ENCODE results near the gene DLX6. TPM values are rescaled to one million over a fixed set of nuclear protein-coding genes. Genes with fewer than 3 reads are reported as not detected.

The DLX6 gene
- total and polyA plus RNA-seq, 2 of the 8 experiments (the other 6 are each of a cell fraction or from before 2014, with no cell fraction given) = not detected

DNA sequence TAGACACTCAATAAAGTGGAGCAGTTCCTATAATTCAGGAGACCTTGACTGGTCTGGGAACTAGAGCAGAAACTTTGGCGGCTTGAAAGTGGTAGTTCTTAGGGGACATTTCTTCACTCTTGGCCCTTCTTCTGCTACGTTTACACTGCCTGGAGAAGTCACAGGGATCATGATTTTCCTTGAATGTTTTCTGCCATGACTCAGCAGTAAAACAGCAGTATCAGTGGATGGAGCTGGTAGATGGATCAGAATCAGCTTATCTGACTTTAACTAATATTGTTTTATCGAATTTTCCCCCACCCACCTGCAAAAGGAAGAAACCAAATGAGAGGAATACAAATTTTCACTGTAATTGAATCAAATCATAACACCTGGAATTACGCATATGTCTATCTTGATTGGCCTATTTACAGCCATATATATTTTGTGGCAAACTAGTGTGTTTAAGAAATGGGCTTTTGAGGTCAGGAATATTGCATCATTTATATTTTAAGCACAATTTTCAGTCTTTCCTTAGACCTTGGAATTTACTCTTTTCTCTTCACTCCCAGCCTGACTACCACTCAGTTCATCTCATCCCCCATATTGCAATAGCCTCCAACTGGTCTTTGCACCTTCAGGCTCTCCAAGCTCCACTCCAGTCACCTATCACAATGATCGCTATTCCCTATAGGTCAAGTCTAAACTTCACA lies 34.2 kb downstream of the DLX6 start:
- Histone ChIP-seq H2BK12ac (ENCODE audit: low read depth, low read length) (no peak overlapping the region), H2BK20ac (ENCODE audit: low read length) (no peak overlapping the region), H3K4me2 (ENCODE audit: insufficient read depth in 1 of 2, low read depth in 2 of 2, low read length in 2 of 2) (no peak overlapping the region), H3K79me2 (ENCODE audit: control insufficient read depth in 1 of 2, insufficient read depth in 2 of 2, low read length in 2 of 2) (no peaks in the 10 kb centered on the region), H2BK120ac (replicated peaks; ENCODE audit: low read depth, low read length) (no peak overlapping the region), H3K18ac (ENCODE audit: extremely low read depth, low read length) (no peak overlapping the region), H3K79me1 (ENCODE audit: low read depth, low read length) (no peaks in the 10 kb centered on the region), H3K56ac (replicated peaks; ENCODE audit: insufficient read length, low read depth, low read length) (no peak overlapping the region), H3K36me3 (ENCODE audit: control insufficient read depth in 2 of 4, insufficient read depth in 4 of 4, low read length in 3 of 4) (no peaks in the 10 kb centered on the region), H3K27ac (ENCODE audit: low read depth, low read length) (no peak overlapping the region), H2AFZ (ENCODE audit: low read length) (no peak overlapping the region), H3K4me3 (ENCODE audit: extremely low read depth in 1 of 4, insufficient read depth in 2 of 4, low read depth in 3 of 4, low read length in 4 of 4) (no peak overlapping the region), H3K9ac (replicated peaks in 1 of 4; ENCODE audit: extremely low read depth in 1 of 4, low read depth in 3 of 4, low read length in 3 of 4) (no peak overlapping the region), H4K20me1 (replicated peaks in 1 of 2; ENCODE audit: control insufficient read depth in 1 of 2, insufficient read depth in 2 of 2, low read length in 2 of 2) (no peaks in the 10 kb centered on the region), H3K9me3 (ENCODE audit: insufficient read depth in 2 of 2, low read depth in 1 of 2, low read length in 1 of 2) (peaks cover 0 to 2% of the 10 kb centered on the region in 2 experiments; a peak in 1 of 4 replicates), H3K4me1 (replicated peaks in 1 of 4; ENCODE audit: control insufficient read depth in 3 of 4, insufficient read depth in 4 of 4, low read length in 3 of 4) (no peaks in the 10 kb centered on the region), H3K4ac (replicated peaks; ENCODE audit: insufficient read length, low read depth, low read length) (no peak overlapping the region), H2AK5ac (ENCODE audit: low read depth, low read length) (no peak overlapping the region), H4K8ac (ENCODE audit: extremely low read depth, insufficient read depth, low read length) (no peak overlapping the region), H3K14ac (ENCODE audit: insufficient read length) (no peak overlapping the region), H4K5ac (ENCODE audit: insufficient read length, low read depth, low read length) (no peak overlapping the region), H3K23ac (ENCODE audit: insufficient read length) (no peak overlapping the region), H2BK15ac (ENCODE audit: low read length) (no peak overlapping the region), H2BK5ac (ENCODE audit: low read depth, low read length) (no peak overlapping the region), H4K91ac (replicated peaks; ENCODE audit: insufficient read length, low read length) (no peak overlapping the region), H3K23me2 (ENCODE audit: low read depth, low read length) (no peaks in the 10 kb centered on the region), H3K27me3 (replicated peaks in 1 of 4; ENCODE audit: control insufficient read depth in 3 of 4, extremely low read depth in 1 of 4, insufficient read depth in 3 of 4, low read length in 3 of 4) (no peaks in the 10 kb centered on the region)
- FAIRE-seq (no peak), DNase-seq (ENCODE audit: low read depth in 1 of 2, low spot score in 2 of 2) (no peak)
- TF ChIP-seq TBP (IDR thresholded peaks at IDR 0.05; ENCODE audit: low read depth, low read length) = no peak
- 0 out of 2 replicates have a peak, but pooled peaks have one; percentile 27 for TF ChIP-seq MAFK (IDR thresholded peaks at IDR 0.05; ENCODE audit: low read depth, low read length)
- ChIA-PET CTCF (ENCODE audit: partially characterized antibody) (interaction anchor here (1.3 kb wide), 1 partner anchor 15 kb away, joined by 3 read pairs; no protein-coding TSS in a partner anchor), POLR2A (ENCODE audit: partially characterized antibody) (interaction anchor here (1.4 kb wide), 1 partner anchor 11 kb away, joined by 3 read pairs; no protein-coding TSS in a partner anchor)
- 82% methylated on average over 5 of the region's 5 CpGs; no CpG with 5 or more reads in 1 of the 2 experiments for WGBS, 2 experiments (ENCODE audit: extremely low coverage in 1 of 2, insufficient coverage in 1 of 2, insufficient read length in 1 of 2, insufficient replicate concordance in 2 of 2, low coverage in 1 of 2, low lambda C conversion rate in 2 of 2, missing lambda C conversion rate in 1 of 2)
